GM04503 (cell line): Measurements from ENCODE around the gene CRYBA4.

ENCODE experiments used
- DNase-seq: peaks from one replicate; pipeline ENCODE4 v3.0.0-alpha.2; 2012; ENCODE audit warnings: low read depth

Gene CRYBA4

GRCh38 chr22:26629988-26630761 lies 8.4 kb downstream of the CRYBA4 start:
- no peak for DNase-seq

- no peak for DNase-seq
Observed at GRCh38 chr22:26631282-26631681, 9.5 kb downstream of the CRYBA4 start.

DNA sequence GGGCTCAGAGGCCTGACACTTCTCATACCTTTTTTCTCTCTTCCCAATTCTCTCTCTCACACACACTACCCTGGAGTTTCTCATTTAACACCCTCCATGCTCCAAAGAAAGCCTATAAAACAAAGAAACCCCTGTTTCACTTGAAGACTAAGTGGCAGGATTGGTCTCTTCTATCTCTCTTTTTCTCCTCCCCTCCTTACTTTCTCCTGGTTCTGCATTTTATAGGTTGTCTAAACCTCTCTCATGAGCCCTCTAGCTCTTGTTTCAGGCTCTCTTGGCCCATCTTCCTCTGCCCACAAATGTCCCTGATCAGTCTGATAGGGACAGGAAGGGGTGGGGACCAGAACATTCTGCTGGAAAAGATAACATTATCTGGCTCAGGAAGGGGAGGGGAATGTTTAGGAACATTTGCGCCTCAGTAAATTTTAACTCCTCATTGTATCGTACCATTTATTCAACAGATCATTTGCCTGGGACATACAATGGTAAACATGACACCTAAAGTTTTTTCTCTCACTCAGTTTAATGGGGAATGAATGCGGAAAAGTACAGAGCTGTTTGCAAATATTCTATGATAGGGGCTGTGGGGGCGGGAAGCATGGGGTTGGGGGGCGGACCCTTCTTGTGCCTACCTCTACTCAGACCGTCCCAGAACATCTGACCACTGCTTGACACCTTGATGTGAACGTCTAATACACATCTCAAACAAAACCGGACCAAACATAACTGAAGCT lies 10.8 kb downstream of the CRYBA4 start:
- DNase-seq, result no peak

DNA sequence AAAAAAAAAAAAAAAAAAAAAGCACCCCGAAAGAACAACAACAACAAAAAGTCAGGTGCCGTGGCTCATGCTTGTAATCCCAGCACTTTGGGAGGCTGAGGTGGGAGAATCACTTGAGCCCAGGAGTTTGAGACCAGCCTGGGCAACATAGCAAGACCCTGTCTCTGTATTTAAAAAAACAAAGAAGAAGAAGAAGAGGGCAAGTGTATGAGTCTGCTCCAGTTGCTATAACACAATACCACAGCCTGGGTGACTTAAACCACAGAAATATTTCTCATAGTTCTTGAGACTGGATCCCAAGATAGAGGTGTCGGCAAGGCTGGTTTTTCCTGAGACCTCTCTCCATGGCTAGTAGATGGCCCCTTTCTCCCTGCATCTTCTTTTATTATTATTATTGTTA lies 12.4 kb downstream of the CRYBA4 start:
- no peak for DNase-seq

DNA sequence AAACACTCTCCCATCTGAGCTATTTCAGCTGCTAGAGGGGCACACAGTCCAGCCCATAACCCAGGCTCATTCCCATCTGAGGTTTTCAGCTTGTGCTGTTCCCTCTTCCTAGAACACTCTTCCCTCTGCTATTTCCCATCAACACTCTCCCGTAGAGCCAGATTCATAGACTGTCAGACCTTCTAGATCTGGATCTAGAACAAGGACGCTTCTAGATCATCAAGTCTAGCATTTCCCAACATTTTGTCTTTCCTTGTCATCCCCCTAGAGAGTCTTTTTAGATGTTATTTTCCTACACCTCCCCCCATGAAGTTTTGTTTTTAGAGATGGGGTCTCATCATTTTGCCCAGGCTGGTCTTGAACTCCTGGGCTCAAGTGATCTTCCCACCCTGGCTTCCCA lies 13.4 kb downstream of the CRYBA4 start:
- DNase-seq, result no peak

DNA sequence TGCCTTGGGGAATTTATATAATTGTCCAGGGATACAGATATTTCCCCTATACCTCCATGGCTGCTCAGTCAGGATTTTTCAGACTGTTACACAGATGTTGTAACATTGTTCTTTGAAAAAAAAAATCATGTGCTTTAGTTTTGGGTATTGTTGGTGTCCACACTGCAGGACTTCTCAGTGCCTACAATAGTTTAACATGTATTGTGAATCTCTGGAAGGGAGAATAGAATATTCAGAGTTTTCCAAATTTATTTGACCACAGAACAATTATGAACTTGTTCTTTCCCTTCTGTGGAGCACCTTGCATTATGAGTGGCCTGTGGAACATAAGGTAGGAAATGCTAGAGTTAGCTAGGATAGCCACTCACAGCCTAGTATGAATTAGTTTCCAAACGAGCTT lies 14.5 kb downstream of the CRYBA4 start:
- DNase-seq, result no peak

GRCh38 chr22:26642465-26643417 lies 21.0 kb downstream of the CRYBA4 start:
- no peak for DNase-seq

GRCh38 chr22:26643418-26644100 lies 21.8 kb downstream of the CRYBA4 start:
- no peak for DNase-seq

GRCh38 chr22:26646158-26646557 lies 24.4 kb downstream of the CRYBA4 start:
- no peak for DNase-seq

GRCh38 chr22:26648011-26648497 lies 26.3 kb downstream of the CRYBA4 start:
- DNase-seq, result no peak

- DNase-seq, result no peak
Observed at GRCh38 chr22:26648528-26649388, 27.0 kb downstream of the CRYBA4 start.

DNA sequence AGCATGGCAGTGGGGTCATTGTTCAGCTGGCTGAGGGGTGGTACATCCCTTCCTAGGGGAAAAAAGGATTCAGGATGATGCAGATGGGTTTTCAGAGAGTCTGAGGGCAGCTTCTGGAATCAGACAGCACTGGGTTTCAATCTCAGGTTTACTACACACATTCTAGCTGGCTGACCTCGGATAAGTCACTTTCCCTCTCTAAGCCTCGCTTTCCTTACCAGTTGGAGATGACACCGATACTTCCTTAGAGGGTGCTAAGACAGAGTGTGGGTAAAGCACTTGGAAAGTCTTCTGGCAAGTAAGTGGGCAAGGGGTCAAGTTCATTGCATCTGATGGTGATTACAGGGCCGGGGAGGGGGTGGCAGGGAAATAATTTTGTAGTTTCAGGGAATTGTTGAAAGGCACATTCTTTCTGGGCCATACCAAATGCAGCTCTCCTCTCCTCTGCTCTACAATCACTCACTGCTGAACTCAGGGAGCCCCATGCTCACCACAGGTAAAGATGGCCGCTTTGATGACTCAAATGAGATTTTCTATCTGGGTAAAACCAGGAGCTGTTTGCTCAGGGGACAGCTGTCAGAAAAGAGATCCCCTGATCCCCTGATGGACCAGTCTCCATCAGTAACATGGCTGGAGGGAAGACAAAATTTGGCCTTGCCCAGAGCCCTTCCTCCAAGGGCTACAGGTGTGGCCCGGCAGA lies 29.1 kb downstream of the CRYBA4 start:
- DNase-seq, result no peak

- DNase-seq, result no peak
Observed at GRCh38 chr22:26651815-26652214, 30.1 kb downstream of the CRYBA4 start.

DNA sequence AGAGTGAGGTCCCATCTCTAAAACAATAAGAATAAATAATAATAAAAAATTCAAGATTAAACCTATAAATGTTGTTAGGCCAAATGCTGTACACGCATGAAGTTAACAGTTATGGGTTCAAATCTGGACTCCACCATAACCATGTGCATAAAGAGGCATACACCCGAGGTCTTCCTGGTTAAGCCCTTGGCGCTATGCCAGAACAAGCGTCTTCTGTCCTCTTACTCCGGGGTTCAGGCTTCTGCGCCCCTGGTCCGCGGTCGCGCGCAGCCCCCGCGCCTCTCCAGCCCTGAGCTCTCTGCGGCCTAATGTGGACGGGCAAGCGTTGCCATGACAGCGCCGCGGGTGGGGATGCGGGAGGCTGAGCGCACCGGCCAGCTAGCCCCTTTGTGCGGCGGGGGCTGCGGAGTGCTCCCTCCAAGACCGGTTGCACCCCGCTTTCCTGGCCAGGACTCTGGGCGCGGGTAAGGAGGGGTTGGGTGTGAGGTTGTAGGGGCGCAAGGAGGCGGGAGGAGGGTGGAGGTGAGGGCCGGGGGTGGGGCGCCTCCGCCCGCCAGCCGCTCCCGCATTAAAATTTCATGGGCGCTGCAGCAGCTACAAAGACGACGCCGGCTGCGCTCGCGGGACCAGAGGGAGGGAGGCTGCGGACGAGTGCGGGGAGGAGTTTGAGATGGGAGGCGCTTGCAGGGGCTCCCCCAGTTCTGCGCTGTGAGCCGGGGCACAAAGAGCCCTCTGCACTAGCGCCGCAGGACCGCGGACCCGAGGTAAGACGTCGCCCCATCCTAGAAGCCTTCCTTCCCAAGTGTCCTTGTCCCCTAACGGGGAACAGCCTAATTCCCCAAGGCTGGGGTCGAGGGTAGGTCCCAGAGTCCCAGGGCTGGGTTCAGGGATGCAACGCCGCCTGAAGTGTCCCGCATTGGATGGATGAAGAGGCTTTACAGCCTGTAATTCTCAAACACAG lies 35.4 kb downstream of the CRYBA4 start, which contains the start of gene MIAT:
TSS of gene MIAT (plus strand) at position 698 of the 961 bp plus-strand sequence.
- DNase-seq, result no peak

DNA sequence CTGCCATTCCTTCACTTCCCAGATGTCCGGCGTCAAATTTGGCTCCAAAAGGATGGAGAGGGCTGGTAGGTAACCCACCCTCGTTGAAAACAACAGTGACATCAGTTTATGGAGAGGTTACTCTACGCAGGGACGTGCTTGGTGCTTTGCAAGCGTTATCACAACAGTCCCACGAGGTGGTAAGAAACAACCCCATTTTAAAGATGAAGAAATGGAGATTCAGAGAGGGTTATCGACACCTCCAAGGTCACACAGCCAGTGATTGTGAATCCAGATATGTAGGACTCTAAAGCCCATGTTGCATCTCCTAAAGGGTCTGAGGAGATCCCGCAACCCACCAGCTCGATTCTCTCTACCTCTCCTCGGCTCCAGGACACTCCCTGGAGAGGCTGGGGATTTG lies 36.4 kb downstream of the CRYBA4 start:
- no peak for DNase-seq

- DNase-seq, result peak; percentile 37
Observed at GRCh38 chr22:26658671-26659478, 37.1 kb downstream of the CRYBA4 start.

DNA sequence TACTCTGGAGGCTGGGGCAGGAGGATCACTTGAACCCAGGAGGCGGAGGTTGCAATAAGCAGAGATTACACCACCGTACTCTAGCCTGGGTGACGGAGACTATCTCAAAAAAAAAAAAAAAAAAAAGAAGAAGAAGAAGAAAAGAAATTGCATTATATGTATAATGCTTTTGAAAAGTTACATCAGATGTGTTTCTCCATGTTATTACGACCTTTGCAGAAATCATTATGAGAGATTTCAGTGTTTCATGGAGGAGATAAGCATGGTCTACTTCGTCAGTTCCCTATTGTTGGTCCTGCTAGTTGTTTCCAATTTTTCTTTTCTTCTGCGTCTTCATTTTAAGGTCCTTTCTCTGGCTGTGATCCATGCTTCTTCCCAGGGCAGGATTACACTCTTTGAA lies 38.6 kb downstream of the CRYBA4 start:
- no peak for DNase-seq
